HepG2 (cell line): Measurements from ENCODE around the gene SUPT4H1. TPM values are rescaled to one million over a fixed set of nuclear protein-coding genes. Genes with fewer than 3 reads are reported as not detected.

Experiments used
- CAMTA2 ChIP-seq: sonication (generic); formaldehyde crosslinking; IDR thresholded peaks from 2 replicates; pipeline ENCODE4 v1.4.0; 2020; ENCODE audit warnings: mild to moderate bottlenecking, missing genetic modification reagents, borderline replicate concordance
- CBX5 ChIP-seq: sonication (generic); formaldehyde crosslinking; IDR thresholded peaks from 2 replicates; pipeline ENCODE4 v1.4.0; 2020; ENCODE audit warnings: missing genetic modification reagents, borderline replicate concordance
- CREM ChIP-seq, 2 experiments: sonication (generic) in 1 of 2; formaldehyde crosslinking in 1 of 2; IDR thresholded peaks; 2 replicates each; pipeline versions ENCODE4 v1.4.0 to v1.6.1; 2016 to 2020; ENCODE audit warnings: antibody characterized with exemption in 1 of 2, mild to moderate bottlenecking in 1 of 2, missing genetic modification reagents in 1 of 2
- HDAC2 ChIP-seq: sonication (generic); formaldehyde crosslinking; IDR thresholded peaks from 2 replicates; pipeline ENCODE4 v1.4.0; 2020; ENCODE audit warnings: missing genetic modification reagents
- SALL2 ChIP-seq: sonication (generic); formaldehyde crosslinking; IDR thresholded peaks from 2 replicates; pipeline ENCODE4 v1.8.1; 2023; ENCODE audit warnings: mild to moderate bottlenecking, missing genetic modification reagents, inconsistent platforms
- SKI ChIP-seq: fragments of 450-650 bp; IDR thresholded peaks from one replicate; pipeline ENCODE4 v1.6.1; 2018; ENCODE audit warnings: mild to moderate bottlenecking; ENCODE audit not compliant: partially characterized antibody
- ZNF20 ChIP-seq: sonication (generic); formaldehyde crosslinking; IDR thresholded peaks from 2 replicates; pipeline ENCODE4 v1.4.0; 2020; ENCODE audit warnings: mild to moderate bottlenecking, moderate library complexity, missing genetic modification reagents
- ZNF296 ChIP-seq: sonication (generic); formaldehyde crosslinking; conservative IDR thresholded peaks from 2 replicates; pipeline ENCODE4 v1.5.0; 2020; ENCODE audit warnings: mild to moderate bottlenecking, missing genetic modification reagents
- ZNF343 ChIP-seq: sonication (generic); formaldehyde crosslinking; IDR thresholded peaks from 2 replicates; pipeline ENCODE4 v1.4.0; 2020; ENCODE audit warnings: mild to moderate bottlenecking, missing genetic modification reagents
- ZNF574 ChIP-seq: sonication (generic); formaldehyde crosslinking; IDR thresholded peaks from 2 replicates; pipeline ENCODE4 v1.4.0; 2020; ENCODE audit warnings: missing genetic modification reagents
- polyA plus RNA-seq, 8 experiments: library from polyadenylated mRNA; depleted of rRNA in 3 of 8; stranded (reverse) in 7 of 8; unstranded in 1 of 8; fragments of >200 nt; fragmentation: Illumina TruSeq in 4 of 8; extraction: Trizol in 4 of 8; gene quantifications; 2 replicates each; pipeline versions ENCODE4 v1.2.1 to v1.2.3, GENCODE V29; 2011 to 2016; ENCODE audit warnings: low read depth in 4 of 8, missing spikeins in 1 of 8, mixed read lengths in 1 of 8; ENCODE audit not compliant: insufficient read depth in 1 of 8
- total RNA-seq, 5 experiments: library from RNA; depleted of rRNA; stranded (reverse); fragments of >200 nt; fragmentation: Illumina TruSeq; extraction: Trizol; gene quantifications; 2 replicates each; pipeline ENCODE4 v1.2.3, GENCODE V29; 2016; ENCODE audit warnings: low read depth in 1 of 5
- TF ChIP-seq, protein P1 (sequence below): sonication (generic); formaldehyde crosslinking; IDR thresholded peaks from 2 replicates; pipeline ENCODE4 v1.5.0; 2020; ENCODE audit warnings: mild to moderate bottlenecking, missing genetic modification reagents, moderate library complexity
- TF ChIP-seq, protein P2 (sequence below): sonication (generic); formaldehyde crosslinking; IDR thresholded peaks from 2 replicates; pipeline ENCODE4 v1.9.0; 2021; ENCODE audit warnings: missing genetic modification reagents, borderline replicate concordance

The SUPT4H1 gene
- total and polyA plus RNA-seq, 2 of the 13 experiments (the other 11 are each of a cell fraction or from before 2014, with no cell fraction given): 155 to 244 TPM

- peak; percentile 90; the same call in 1 of the 2 replicates for TF ChIP-seq CBX5 (CRISPR knock-in tag)
- peak; percentile 98 for TF ChIP-seq SALL2 (CRISPR knock-in tag)
- TF ChIP-seq CAMTA2 (CRISPR knock-in tag): no peak
- TF ChIP-seq ZNF296 (CRISPR knock-in tag): no peak
- peak; percentile 83 for TF ChIP-seq HDAC2
- TF ChIP-seq, protein P1, sequence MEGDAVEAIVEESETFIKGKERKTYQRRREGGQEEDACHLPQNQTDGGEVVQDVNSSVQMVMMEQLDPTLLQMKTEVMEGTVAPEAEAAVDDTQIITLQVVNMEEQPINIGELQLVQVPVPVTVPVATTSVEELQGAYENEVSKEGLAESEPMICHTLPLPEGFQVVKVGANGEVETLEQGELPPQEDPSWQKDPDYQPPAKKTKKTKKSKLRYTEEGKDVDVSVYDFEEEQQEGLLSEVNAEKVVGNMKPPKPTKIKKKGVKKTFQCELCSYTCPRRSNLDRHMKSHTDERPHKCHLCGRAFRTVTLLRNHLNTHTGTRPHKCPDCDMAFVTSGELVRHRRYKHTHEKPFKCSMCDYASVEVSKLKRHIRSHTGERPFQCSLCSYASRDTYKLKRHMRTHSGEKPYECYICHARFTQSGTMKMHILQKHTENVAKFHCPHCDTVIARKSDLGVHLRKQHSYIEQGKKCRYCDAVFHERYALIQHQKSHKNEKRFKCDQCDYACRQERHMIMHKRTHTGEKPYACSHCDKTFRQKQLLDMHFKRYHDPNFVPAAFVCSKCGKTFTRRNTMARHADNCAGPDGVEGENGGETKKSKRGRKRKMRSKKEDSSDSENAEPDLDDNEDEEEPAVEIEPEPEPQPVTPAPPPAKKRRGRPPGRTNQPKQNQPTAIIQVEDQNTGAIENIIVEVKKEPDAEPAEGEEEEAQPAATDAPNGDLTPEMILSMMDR (CRISPR knock-in tag): peak; percentile 64
- TF ChIP-seq ZNF574 (CRISPR knock-in tag): peak; percentile 96
- TF ChIP-seq ZNF343: no peak
- TF ChIP-seq, protein P2, sequence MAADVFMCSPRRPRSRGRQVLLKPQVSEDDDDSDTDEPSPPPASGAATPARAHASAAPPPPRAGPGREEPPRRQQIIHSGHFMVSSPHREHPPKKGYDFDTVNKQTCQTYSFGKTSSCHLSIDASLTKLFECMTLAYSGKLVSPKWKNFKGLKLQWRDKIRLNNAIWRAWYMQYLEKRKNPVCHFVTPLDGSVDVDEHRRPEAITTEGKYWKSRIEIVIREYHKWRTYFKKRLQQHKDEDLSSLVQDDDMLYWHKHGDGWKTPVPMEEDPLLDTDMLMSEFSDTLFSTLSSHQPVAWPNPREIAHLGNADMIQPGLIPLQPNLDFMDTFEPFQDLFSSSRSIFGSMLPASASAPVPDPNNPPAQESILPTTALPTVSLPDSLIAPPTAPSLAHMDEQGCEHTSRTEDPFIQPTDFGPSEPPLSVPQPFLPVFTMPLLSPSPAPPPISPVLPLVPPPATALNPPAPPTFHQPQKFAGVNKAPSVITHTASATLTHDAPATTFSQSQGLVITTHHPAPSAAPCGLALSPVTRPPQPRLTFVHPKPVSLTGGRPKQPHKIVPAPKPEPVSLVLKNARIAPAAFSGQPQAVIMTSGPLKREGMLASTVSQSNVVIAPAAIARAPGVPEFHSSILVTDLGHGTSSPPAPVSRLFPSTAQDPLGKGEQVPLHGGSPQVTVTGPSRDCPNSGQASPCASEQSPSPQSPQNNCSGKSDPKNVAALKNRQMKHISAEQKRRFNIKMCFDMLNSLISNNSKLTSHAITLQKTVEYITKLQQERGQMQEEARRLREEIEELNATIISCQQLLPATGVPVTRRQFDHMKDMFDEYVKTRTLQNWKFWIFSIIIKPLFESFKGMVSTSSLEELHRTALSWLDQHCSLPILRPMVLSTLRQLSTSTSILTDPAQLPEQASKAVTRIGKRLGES (CRISPR knock-in tag): peak; percentile 55; the same call in 1 of the 2 replicates
- TF ChIP-seq CREM (IDR thresholded peaks at IDR 0.05): peak; percentile 77
- no peak for TF ChIP-seq CREM (CRISPR knock-in tag; IDR thresholded peaks at IDR 0.05)
- TF ChIP-seq ZNF20 (CRISPR knock-in tag): no peak
- TF ChIP-seq SKI: peak; percentile 93
These were observed at the start of gene SUPT4H1 (continued) for GRCh38 chr17:58351831-58352595.
